Measurements from ENCODE around the gene TMTC1.

Gene TMTC1

DNA sequence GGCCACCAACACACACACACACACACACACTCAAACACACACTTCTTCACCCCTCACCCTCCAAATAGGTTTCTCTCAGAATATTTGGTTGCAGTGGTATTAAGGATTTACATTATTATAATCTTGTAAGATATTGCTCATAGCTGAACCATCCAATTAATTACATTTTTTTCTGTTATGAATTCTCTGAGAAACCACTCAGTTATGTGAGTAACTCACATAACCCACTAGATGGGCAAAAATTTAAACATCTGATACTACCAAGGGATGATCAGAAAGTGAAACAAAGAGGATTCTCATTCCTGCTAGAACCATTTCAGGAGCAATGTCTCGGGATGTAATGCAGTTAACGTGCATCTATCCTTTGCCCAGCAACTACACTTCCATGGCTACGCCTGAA, 31.6 kb downstream of the TMTC1 start:
- no peak overlapping the region for H3K4me3 ChIP-seq (ENCODE audit: low read depth, low read length)
- DNase-seq (ENCODE audit: low read depth): no peak
- TF ChIP-seq, protein P1, sequence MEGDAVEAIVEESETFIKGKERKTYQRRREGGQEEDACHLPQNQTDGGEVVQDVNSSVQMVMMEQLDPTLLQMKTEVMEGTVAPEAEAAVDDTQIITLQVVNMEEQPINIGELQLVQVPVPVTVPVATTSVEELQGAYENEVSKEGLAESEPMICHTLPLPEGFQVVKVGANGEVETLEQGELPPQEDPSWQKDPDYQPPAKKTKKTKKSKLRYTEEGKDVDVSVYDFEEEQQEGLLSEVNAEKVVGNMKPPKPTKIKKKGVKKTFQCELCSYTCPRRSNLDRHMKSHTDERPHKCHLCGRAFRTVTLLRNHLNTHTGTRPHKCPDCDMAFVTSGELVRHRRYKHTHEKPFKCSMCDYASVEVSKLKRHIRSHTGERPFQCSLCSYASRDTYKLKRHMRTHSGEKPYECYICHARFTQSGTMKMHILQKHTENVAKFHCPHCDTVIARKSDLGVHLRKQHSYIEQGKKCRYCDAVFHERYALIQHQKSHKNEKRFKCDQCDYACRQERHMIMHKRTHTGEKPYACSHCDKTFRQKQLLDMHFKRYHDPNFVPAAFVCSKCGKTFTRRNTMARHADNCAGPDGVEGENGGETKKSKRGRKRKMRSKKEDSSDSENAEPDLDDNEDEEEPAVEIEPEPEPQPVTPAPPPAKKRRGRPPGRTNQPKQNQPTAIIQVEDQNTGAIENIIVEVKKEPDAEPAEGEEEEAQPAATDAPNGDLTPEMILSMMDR (conservative IDR thresholded peaks at IDR 0.05; ENCODE audit: low read depth, low read length): no peak

DNA sequence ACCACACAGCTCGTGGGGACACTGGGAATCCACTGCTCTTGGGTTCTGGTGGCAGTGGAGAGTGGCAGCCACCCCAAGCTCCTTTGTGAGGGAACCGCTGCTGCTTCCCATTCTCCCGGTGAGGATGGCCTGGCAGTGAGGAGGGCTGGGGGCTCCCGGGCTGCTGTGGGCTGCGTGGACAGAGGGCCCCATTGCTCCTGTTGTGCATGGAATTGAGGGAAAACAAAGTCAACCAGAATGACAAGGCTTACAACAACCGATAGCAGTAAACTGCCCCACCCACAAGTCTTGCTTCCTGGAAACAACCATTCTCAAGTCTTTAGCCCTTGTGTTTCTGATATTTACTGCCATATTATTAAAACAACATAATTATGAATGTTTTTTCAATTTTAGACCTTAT, 32.1 kb downstream of the TMTC1 start:
- TF ChIP-seq, protein P1 (conservative IDR thresholded peaks at IDR 0.05; ENCODE audit: low read depth, low read length): no peak
- H3K4me3 ChIP-seq (ENCODE audit: low read depth, low read length): no peak overlapping the region

GRCh38 chr12:29750928-29751220, 32.9 kb downstream of the TMTC1 start:
- TF ChIP-seq, protein P1 (conservative IDR thresholded peaks at IDR 0.05; ENCODE audit: low read depth, low read length): no peak
- no peak for DNase-seq (ENCODE audit: low read depth)
- no peak overlapping the region for H3K4me3 ChIP-seq (ENCODE audit: low read depth, low read length)

More for the DNA sequence above, 32.1 kb downstream of the TMTC1 start:
- no peak for DNase-seq (ENCODE audit: low read depth)

DNA sequence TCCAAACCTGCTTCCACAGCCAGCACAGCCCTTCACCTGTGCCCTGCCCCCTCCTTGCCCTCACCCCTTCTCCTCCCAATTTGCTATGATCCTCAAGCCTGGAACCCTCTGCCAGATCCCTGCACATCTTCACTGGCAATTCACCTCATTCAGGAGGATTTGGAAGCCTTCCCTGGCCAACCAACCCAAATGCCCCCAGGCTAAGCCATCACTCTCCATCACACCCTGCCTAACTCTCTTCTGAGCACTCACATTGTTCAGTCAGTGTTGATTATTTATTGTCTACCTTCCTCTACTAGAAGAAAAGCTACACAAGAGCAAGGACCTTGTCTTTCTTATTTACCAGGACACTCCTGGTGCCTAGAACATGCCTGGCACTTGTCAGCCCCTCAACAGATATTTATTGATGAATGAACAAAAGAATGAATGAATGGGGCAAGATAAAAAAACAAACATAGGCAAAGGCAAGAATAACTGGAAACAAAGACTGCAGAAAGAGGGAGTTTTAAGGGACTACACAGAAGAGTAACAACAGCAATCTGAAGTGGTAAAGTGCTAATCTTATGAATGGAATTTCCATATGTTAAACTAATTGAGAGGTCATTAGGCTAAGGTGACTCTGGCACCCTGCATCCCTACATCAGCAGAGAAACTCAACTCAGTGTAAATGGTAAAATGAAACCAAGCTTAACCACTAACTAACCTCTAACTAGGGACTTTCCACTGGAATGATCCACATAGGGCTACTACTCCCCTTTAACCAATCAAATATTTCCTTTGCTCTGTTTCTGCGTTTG, 33.4 kb downstream of the TMTC1 start:
- TF ChIP-seq, protein P1 (conservative IDR thresholded peaks at IDR 0.05; ENCODE audit: low read depth, low read length): no peak
- DNase-seq (ENCODE audit: low read depth): peak; percentile 75
- H3K4me3 ChIP-seq (ENCODE audit: low read depth, low read length): no peak overlapping the region

GRCh38 chr12:29744365-29744764, 39.4 kb downstream of the TMTC1 start:
- TF ChIP-seq, protein P1 (conservative IDR thresholded peaks at IDR 0.05; ENCODE audit: low read depth, low read length): no peak
- peak; percentile 50 for DNase-seq (ENCODE audit: low read depth)
- no peak overlapping the region for H3K4me3 ChIP-seq (ENCODE audit: low read depth, low read length)

GRCh38 chr12:29743801-29744200, 39.9 kb downstream of the TMTC1 start:
- no peak overlapping the region for H3K4me3 ChIP-seq (ENCODE audit: low read depth, low read length)
- DNase-seq (ENCODE audit: low read depth): peak; percentile 98
- TF ChIP-seq, protein P1 (conservative IDR thresholded peaks at IDR 0.05; ENCODE audit: low read depth, low read length): no peak

GRCh38 chr12:29743077-29743476, 40.7 kb downstream of the TMTC1 start:
- DNase-seq (ENCODE audit: low read depth): no peak
- TF ChIP-seq, protein P1 (conservative IDR thresholded peaks at IDR 0.05; ENCODE audit: low read depth, low read length): no peak
- no peak overlapping the region for H3K4me3 ChIP-seq (ENCODE audit: low read depth, low read length)
